GM19238 (cell line): Measurements from ENCODE around the gene GABBR2.
"Not testable (repeated sequence)": the region's sequence is repeated elsewhere in the genome, so short reads cannot be mapped to it uniquely, and the experiment has no call there.

ENCODE experiments used
- DNase-seq: peaks from one replicate; pipeline ENCODE4 v3.0.0; 2011; ENCODE audit warnings: low spot score; ENCODE audit not compliant: insufficient read length

The GABBR2 gene

DNA sequence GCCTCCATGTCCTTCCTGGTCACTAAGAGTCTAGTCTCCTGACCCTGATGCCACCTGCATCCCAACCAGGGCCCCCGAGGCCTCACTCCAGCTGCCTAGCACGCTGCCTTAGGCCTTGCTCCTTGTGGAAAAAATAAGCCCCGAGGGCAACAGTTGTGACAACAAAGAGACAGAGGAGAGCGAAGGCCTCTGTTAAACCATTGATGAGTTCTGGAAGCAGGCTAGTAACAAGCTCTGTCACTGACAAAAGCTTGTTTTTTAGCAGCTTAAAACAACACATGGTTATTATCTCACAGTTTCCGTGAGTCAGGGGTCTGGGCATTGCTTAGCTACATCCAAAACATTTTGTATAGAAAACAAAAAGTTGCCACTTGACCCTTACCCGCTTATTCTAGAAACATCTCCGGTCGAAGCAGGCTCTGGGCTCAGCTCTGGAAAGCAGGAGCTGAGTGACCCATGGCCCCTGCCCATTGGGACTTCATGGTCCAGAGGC, 405.1 kb downstream of the GABBR2 start:
- DNase-seq = no peak

GRCh38 chr9:98302938-98303632, 405.6 kb downstream of the GABBR2 start:
- DNase-seq = no peak

DNA sequence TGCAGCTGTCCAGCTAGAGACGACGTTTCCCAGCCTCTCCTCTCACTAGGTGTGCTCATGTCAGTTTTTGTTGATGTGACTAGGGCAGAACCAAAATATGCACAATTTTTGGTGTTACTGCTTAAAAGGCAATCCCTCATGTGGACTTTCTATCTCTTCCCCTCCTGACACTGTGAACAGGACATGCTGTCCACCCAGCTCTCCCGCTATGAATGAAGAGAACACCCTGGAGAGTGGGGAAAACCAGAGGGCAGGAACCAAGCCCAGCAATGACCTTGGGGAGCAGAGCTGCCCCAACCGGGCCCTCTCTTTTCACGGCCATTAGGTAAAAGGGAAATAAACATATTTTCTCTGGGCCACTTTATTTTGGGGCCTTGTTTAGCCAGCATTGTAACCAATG, 406.6 kb downstream of the GABBR2 start:
- no peak for DNase-seq

- no peak for DNase-seq
Measured at GRCh38 chr9:98300611-98301010, 408.1 kb downstream of the GABBR2 start.

DNA sequence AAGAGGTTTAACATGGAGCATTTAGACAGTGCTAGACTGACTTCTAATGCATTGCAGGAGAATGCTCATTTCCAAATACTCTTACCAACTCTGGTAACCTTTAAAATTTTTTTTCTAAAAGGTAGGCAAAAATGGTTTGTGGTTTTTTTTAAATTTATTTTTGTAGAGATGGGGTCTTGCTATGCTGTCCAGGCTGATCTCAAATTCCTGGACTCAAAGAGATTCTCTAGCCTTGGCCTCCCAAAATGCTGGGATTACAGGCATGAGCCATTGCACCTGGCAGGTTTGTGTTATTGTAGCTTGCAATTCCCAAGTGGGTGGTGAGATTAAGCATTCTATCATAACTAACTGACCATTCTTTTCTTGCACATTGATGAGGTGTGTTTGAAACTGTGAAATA, 410.3 kb downstream of the GABBR2 start:
- no peak for DNase-seq

- DNase-seq = no peak
Measured at GRCh38 chr9:98295824-98296223, 412.9 kb downstream of the GABBR2 start.

- no peak for DNase-seq
Measured at GRCh38 chr9:98291820-98292219, 416.9 kb downstream of the GABBR2 start.

DNA sequence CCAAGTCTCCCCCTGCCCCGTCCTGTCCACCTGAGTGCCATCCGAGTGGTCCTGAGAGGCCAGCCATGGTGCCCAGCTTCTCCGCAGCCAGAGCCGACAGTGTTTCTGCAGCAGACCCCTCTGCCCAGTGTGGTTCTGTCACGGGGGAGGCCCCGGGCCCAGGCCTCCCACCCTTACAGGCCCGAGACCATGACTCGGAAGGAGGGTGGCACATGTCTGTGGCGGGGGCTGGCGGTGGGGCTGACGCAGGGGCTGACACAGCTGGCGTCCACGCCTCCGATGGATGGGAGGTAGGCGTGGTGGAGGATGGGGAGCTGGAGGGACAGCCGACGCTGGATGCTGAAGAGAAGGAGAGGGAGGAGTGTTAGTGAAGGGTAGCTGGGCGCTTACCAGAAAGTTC, 418.3 kb downstream of the GABBR2 start:
- no peak for DNase-seq

DNA sequence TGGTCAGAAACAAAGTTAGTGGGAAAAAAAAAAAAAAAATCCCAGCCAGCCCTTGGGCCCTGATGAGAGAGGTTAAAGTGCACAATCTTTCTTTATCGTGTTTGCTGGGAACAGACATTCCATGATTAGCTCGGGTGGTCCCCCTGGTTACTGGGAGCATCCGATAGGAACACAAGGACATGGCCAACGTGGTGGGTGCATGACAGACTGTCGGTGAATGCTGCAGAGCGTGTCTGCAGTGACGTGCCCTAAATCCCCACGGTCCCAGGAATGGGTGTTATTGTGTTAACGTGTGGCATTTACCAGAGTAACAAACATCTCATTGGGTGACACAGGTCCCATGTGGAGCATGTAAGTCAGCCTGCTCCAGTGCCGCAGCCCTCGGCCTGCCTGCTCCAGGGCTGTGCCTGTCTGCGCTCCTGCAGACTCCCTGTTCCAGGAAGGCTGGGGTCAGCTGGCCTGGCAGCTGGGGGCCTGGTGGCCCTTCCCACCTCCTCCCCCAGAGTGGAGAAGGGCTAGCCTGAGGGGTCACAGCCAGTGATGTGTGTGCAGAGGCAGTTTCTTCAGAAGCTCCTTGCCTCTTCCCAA, 419.0 kb downstream of the GABBR2 start:
- no peak for DNase-seq

DNA sequence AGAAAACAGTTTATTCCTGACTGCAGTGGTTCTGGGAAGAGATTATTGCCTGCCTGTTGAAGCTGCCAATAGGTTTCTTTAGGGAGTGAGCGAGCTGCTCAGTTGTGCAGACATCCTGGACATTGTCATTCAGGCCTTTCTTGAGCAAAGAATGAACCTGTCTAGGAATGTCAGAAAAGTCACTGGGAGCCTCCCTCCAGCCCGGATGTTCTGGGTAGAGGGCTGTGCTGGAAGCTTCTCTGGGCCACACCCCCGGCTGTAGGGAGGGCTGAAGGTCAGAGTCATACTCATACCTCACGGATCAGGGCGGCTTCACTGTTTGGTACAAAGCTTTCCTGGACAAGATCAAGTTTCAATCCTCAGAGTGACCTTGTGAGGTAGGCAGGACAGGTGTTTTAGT, 419.9 kb downstream of the GABBR2 start:
- DNase-seq = no peak

DNA sequence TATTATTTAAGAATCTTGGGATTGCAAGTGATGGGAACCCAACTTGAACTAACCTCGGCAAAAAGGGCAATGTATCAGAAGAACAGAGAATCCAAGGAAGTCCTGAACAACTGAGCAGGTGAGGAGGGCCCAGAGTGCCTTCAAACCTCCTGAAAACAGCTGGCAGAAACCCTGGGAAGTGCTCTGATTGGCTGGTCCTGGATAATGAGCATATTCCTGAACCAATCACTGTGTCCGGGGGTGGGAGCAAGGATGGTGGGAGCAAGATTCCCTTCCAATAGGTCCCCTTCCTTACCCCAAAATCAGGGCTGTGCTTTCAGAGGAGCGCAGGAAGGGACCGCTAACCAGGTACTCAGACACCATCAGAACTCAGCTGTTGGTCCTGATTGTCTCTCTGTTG, 421.4 kb downstream of the GABBR2 start:
- no peak for DNase-seq

DNA sequence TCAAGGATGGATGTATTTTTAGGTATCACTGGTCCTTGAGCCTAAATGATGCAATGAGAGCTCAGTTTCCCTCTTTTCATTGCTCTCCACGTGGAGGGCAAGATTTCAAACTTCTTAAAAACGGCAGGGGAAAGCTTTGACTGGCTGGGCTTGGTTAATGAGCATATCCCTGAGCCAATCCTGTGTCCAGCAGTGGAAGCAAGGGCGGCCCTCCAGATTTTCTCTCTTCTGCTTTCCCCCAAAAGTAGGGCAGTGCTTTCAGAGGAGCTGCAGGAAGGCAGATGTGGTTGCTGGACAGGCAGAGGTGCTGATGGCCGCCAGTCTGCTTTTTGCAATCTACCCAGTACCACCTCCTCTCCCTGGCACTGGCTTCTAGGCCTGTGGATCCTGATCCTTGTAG, 423.3 kb downstream of the GABBR2 start:
- no peak for DNase-seq

DNA sequence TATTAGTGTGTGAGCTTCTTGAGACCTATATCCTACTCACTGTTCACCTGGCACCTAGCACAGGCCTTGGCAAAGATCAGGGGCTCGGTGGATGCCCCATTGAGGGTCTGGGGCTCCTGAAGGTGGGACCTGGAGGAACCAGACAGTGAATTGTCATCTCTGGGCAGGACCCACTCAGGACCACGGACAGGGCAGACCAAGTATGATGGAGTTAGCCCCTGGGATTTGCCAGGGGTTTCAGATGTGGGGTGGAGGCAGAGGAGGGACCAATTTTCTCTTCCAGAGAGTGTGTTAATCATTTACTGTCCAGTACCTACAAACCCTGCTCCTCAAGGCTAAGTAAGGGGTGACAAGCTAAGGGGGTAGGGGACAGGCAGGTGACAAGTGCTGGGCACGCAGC, 424.0 kb downstream of the GABBR2 start:
- DNase-seq = no peak

- DNase-seq = not testable (repeated sequence)
Measured at GRCh38 chr9:98283143-98283542, 425.6 kb downstream of the GABBR2 start.

DNA sequence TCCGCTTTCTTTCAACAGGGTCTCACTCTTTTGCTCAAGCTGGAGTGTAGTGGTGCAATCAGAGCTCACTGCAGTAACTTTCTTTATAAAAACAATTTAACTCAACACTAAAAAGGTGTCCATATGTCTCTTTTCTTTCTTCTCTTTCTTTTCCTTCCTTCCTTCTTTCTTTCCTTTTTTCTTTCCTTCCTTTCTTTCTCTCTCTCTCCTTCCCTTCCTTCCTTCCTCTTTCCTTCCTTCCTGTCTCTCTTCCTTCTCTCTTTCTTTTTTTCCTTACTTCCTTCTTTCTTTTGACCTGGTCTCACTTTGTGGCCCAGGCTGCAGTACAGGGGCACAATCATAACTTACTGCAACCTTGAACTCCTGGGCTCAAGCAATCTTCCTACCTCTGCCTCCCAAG, 427.5 kb downstream of the GABBR2 start:
- DNase-seq = no peak

- DNase-seq = no peak
Measured at GRCh38 chr9:98280574-98280973, 428.2 kb downstream of the GABBR2 start.

- DNase-seq = no peak
Measured at GRCh38 chr9:98280162-98280561, 428.6 kb downstream of the GABBR2 start.

DNA sequence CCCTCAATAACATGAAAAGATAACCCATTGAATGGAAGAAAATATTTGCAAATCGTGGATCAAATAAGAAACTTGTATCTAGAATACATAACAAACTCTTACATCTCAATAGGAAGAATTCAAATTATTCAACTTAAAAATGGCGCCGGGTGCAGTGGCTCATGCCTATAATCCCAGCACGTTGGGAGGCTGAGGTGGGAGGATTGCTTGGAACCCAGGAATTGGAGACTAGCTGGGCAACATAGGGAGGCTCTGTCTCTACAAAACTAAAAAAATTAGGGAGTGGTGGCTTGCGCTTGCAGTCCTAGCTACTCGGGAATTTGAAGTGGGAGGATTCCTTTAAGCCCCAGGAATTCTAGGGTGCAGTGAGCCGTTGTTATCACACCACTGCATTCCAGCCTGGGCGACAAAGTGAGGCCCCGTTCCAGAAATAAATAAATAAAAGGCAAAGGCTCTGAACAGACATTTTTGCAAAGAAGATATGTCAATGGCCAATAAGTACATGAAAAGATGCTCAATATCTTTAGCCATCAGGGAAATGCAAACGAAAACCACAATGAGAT, 431.7 kb downstream of the GABBR2 start:
- no peak for DNase-seq

DNA sequence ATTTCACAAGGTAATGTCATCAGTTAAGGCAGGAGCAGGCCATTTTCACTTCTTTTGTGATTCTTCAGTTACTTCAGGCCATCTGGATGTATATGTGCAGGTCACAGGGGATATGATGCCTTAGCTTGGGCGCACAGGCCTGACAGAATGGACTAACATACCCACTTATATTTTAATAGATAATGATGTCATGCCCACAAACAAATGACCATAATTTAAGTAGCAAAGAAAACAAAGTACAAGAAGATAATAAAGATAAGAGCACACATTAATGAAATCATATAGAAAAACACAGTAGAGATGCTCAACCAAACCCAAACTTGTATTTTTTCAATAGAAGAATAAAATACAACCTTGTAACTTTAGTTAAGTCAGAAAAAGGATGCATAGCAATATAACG, 433.6 kb downstream of the GABBR2 start:
- no peak for DNase-seq

- DNase-seq = no peak
Measured at GRCh38 chr9:98272083-98272482, 436.7 kb downstream of the GABBR2 start.

GRCh38 chr9:98271479-98271878, 437.3 kb downstream of the GABBR2 start:
- no peak for DNase-seq

- DNase-seq = not testable (repeated sequence)
Measured at GRCh38 chr9:98270284-98270683, 438.5 kb downstream of the GABBR2 start.

DNA sequence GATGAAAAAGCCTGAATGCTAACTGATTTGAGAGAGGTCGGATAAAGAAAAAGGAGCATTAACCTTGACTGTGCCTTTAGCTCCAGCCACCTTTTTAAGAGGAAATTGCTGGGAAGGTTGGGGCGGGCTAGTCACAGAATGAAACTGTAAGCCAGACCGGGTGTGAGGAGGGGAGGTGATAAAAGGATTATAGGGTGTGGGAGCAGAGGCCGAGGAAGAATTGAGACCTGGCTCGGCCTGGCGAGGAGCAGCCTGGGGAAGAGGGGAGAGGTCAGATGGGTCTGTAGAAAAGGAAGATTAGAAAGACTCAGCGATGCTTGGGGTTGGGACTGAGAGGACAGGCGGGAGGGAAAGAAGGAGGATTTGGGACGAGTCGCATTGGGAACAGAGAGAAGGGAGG, 439.1 kb downstream of the GABBR2 start:
- not testable (repeated sequence) for DNase-seq
